HG03025 (cell line): ENCODE results near the gene UQCRH.
"Not testable (repeated sequence)": the region's sequence is repeated elsewhere in the genome, so short reads cannot be mapped to it uniquely, and the experiment has no call there.

Experiments
- ATAC-seq: cut with Tn5 transposase; IDR thresholded peaks from one replicate; pipeline ENCODE4 v1.9.1; 2021; ENCODE audit warnings: mild to moderate bottlenecking, moderate library complexity; ENCODE audit not compliant: unreplicated experiment, low FRiP score

The UQCRH gene

GRCh38 chr1:46331786-46332540 lies 28.5 kb downstream of the UQCRH start:
- not testable (repeated sequence) for ATAC-seq

- peak; percentile 46 for ATAC-seq
Measured at GRCh38 chr1:46333300-46334029, 30.0 kb downstream of the UQCRH start.

- no peak for ATAC-seq
Measured at GRCh38 chr1:46334030-46334384, 30.5 kb downstream of the UQCRH start.

DNA sequence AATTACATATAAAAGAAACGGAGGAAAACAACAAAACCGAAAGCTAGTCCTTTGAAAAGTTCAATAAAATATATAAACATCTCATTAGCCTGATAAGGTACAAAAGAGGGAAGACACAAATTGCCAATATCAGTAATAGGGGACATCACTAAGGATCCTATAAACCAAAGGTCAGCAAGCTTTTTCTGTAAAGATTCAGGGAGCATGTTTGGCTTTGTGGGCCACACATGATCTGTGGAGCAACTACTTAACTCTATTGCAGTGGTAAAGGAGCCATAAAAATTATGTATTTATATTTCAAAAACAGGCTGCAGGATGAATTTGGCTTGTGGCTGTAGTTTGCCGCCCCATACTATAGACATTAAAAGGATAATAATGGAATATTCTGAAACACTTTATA lies 31.6 kb downstream of the UQCRH start:
- ATAC-seq = no peak

GRCh38 chr1:46337409-46337808 lies 33.9 kb downstream of the UQCRH start:
- ATAC-seq = not testable (repeated sequence)

- peak; percentile 69 for ATAC-seq
Measured at GRCh38 chr1:46340404-46341221, 37.1 kb downstream of the UQCRH start, which contains the start of gene NSUN4. NSUN4 (plus strand) TSS chr1:46340807; CDS start chr1:46340827, 20 bp downstream.

GRCh38 chr1:46341222-46342083 lies 38.0 kb downstream of the UQCRH start:
- no peak for ATAC-seq

DNA sequence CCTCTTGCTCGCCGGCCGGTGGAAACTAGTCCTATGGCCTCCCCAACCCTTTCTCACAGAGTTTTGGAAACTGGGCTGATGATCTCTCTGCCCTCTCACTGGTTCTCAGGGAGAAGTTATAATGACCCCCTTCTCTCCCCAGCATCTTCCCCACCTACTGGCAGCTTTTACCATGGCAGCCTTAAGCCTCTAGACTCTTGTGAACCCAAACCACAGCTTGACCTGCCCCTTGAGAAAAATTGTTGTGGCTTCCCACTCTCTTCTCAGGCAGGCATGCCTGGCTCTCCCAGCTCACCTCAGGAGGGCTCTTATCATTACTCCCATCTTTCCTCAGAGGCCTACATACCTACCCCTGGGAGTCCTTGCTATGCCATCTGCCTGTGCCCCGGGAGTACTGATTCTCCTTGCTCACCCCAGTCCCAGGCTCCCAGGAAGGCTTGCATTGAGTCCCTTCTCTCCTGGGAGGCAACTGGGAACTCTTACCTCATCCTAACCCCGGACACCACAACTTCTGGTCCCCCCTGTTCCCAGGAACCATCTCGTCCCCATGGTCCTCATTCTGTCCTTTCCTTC lies 38.7 kb downstream of the UQCRH start:
- no peak for ATAC-seq

GRCh38 chr1:46342677-46343350 lies 39.3 kb downstream of the UQCRH start:
- ATAC-seq = no peak

DNA sequence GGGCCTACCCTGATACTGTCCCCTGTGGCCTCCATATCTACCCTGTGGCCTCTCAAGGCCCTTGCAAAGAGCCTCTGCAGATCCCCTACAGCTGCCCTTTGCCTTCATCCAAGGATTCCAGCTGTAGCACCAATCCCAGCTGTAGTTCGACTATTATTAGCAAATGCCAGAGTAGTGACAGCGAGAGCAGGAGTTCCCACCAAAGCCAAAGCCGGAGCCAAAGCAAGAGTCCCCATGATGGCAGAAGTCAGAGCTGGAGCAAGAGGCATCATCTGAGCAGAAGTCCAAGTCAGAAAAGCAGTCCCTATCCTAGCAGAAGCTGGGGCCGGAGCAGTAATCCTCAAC lies 39.8 kb downstream of the UQCRH start:
- no peak for ATAC-seq

DNA sequence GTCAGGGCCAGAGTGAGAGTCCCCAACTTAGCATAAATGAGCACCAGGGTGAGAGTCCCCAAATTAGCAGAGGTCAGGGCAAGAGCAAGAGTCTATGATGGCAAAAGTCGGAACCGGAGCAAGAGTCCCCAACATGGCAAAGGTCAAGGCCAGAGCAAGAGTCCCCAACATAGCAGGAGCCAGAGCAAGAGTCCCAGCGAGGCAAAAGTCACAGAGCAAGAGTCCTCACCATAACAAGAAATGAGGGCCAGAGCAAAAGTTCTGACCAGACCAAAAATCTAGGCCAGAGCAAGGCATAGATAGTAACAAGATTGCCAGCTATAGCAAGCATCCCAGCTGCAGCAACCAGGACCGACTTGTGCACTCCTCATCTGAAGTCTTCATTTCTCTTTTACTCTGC lies 40.2 kb downstream of the UQCRH start:
- no peak for ATAC-seq

DNA sequence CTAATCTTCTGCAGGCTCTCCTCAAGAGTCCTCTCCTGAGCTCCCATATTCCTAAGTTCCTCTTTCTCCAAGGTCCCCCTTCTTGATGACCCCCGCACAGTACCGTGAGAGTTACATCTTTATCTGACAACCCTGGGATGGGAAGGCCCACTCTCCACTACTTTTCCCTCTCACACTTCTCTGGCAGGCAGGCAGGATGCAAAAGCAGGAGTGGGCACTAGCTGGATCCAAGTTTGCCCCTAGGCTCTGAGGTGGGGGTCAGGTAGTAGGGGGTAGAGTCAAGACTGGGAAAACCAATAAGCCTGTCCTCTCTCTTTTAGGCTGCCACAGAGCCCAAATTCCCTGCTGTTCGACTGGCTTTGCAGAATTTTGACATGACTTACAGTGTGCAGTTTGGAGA lies 41.0 kb downstream of the UQCRH start:
- no peak for ATAC-seq

- ATAC-seq = no peak
Measured at GRCh38 chr1:46345281-46345680, 41.8 kb downstream of the UQCRH start.

DNA sequence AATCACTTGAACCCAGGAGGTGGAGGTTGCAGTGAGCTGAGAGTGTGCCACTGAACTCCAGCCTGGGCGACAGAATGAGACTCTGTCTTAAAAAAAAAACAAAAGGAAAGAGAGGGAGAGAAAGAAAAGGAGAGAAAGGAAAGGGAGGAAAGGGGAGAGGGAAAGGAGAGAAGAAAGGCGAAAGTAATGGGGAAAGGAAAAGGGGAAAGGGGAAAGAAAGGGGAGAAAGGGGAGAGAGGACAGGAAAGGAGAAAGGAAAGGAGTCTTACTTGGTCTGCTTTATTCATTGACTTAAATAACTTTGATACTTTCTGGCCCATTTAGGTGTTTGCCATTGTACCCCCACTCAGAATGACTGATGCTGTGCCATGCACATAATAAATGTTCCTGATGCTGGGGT lies 48.9 kb downstream of the UQCRH start:
- ATAC-seq = no peak

GRCh38 chr1:46355920-46356319 lies 52.4 kb downstream of the UQCRH start:
- not testable (repeated sequence) for ATAC-seq

DNA sequence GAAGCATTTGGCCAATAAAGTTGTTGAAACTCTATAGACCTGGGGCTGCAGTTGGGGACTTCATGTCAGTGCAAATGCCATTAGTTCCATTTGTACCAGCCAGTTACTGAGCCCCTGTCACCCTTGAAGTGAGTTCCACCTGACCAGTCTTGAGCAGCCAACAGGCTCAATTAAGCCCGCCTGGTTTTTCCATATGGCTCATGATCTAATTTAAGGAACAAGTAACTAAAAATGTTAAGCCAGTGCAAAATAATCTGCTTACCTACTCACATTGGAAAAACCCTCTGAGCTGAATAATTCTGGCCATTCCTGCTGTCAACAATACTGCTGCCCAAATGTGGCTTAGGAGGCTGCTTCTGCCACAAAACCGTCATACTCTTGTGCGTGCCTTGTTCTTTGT lies 58.7 kb downstream of the UQCRH start:
- no peak for ATAC-seq

DNA sequence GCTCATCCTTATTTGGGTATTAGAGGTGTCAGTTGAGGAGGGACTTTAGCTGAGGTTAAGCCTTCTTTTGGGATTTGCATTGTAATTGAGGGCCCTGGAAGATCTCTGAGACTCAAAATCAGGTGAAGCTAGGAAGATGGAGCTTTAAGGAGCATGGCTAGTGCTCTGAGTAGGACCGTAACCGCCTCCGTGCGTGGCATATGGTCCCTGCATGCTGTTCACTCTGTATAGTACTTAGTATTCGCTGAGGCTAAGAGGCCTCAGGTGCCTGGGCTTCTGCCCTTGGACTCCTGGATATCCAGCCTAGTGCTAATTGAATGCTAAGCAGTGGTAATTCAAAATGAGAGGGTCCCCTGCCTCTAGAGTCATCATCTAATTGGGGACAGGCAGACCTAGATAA lies 59.6 kb downstream of the UQCRH start:
- ATAC-seq = no peak

DNA sequence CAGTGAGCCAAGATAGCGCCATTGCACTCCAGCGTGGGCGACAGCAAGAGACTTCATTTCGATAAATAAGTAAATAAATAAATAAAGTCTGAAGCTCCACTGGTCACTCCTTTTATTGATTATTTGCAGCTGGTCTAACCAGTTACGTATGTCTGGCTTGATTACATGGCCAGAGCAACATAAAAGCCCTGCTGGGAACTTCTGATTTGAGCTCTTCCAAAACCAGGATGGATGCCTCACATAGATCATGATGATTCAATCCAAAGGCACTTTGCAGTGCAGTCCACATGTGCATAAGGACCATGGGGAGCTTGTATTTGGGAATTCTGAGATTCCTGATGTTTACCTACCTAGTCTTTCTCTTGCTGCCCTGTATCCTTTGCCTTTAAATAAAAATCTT lies 61.1 kb downstream of the UQCRH start:
- ATAC-seq = no peak

DNA sequence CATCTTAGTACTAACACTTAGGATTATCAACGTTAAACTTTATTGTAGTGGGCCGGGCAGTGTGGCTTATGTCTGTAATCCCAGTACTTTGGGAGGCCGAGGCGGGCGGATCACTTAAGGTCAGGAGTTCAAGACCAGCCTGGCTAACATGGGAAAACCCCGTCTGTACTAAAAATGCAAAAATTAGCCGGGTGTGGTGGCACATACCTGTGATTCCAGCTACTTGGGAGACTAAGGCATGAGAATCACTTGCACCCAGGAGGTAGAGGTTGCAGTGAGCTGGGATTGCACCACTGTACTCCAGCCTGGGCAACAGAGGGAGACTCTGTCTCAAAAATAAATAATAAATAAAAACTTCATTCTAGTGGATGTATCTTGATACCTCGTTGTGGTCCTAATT lies 62.3 kb downstream of the UQCRH start:
- ATAC-seq = not testable (repeated sequence)
